Calu3 (cell line): ENCODE results near the gene MFSD1. TPM values are rescaled to one million over a fixed set of nuclear protein-coding genes. Genes with fewer than 3 reads are reported as not detected.

ENCODE experiments used
- BruUV-seq: library from RNA; stranded (reverse); fragments of 400-500 nt; replicated peaks from 2 replicates; lab custom pipeline; 2021; lab: Mats Ljungman, UMichigan
- CTCF ChIA-PET: fragments of 300-600 bp; sonication (Branson Sonifier 250); formaldehyde crosslinking; loops from one replicate; lab custom pipeline; 2022; ENCODE audit warnings: antibody characterized with exemption; lab: Charles Lee
- DNase-seq: peaks from one replicate; pipeline ENCODE4 v3.0.0; 2022
- H3K27ac Mint-ChIP-seq: one replicate; pipeline ENCODE4 v1.8.0; 2022; ENCODE audit warnings: mixed read lengths; ENCODE audit not compliant: unreplicated experiment
- H3K27me3 Mint-ChIP-seq: one replicate; pipeline ENCODE4 v1.8.0; 2022; ENCODE audit warnings: mixed read lengths; ENCODE audit not compliant: unreplicated experiment
- H3K36me3 Mint-ChIP-seq: one replicate; pipeline ENCODE4 v1.8.0; 2022; ENCODE audit warnings: mild to moderate bottlenecking, moderate library complexity, mixed read lengths; ENCODE audit not compliant: insufficient read depth, unreplicated experiment
- H3K4me1 Mint-ChIP-seq: one replicate; pipeline ENCODE4 v1.8.0; 2022; ENCODE audit warnings: mild to moderate bottlenecking, low read depth, mixed read lengths; ENCODE audit not compliant: unreplicated experiment
- H3K4me3 Mint-ChIP-seq: one replicate; pipeline ENCODE4 v1.8.0; 2022; ENCODE audit warnings: mild to moderate bottlenecking, low read depth, moderate library complexity, mixed read lengths; ENCODE audit not compliant: unreplicated experiment
- H3K9me3 Mint-ChIP-seq: one replicate; pipeline ENCODE4 v1.8.0; 2022; ENCODE audit warnings: low read depth, mixed read lengths; ENCODE audit not compliant: unreplicated experiment
- intact Hi-C: fragments of 100-400 bp; cut with micrococcal nuclease; formaldehyde crosslinking; loops from one replicate; pipeline ENCODE4 v1.10.0; 2022; ENCODE audit not compliant: unreplicated experiment
- total RNA-seq: library from RNA; stranded (reverse); gene quantifications from 2 replicates; pipeline ENCODE4 v1.2.3, GENCODE V29; 2022
- TF ChIP-seq, protein P1 (sequence below): fragments of 200-600 bp; IDR thresholded peaks from one replicate; pipeline ENCODE4 v1.8.0; 2022; ENCODE audit warnings: antibody characterized with exemption; ENCODE audit not compliant: unreplicated experiment

Gene MFSD1
- total RNA-seq, 1 experiment from 2014 or later, result 95.8 TPM

DNA sequence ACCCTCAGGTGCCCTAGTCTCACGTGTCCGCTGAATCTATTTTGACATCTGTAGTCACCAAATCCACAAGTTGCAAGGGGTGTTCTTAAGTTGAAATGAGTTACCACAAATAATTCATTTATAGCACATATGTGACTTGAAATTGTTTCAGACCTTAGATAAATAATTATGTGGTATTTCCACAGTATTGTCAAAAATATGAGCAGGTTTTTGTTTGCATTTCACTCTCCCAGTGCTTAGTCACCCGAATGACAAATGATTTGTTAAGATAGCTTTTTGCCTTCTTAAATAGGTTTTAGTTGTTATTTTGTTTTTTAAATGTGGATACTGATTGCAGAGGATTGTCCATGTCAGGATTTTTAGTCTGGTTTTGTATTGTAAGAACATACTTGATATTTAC is 2.6 kb downstream of the MFSD1 start:
- Mint-ChIP-seq H3K27ac (no peak overlapping the region), H3K36me3 (peaks cover 20% of the 10 kb centered on the region), H3K4me1 (peaks cover 28% of the 10 kb centered on the region), H3K4me3 (no peak overlapping the region), H3K9me3 (no peaks in the 10 kb centered on the region), H3K27me3 (no peaks in the 10 kb centered on the region)
- no peak for DNase-seq
- CTCF ChIA-PET, result interaction anchor here (1.0 kb wide), 1 partner anchor 13 kb away, joined by 3 read pairs; no protein-coding TSS in a partner anchor
- TF ChIP-seq, protein P1, sequence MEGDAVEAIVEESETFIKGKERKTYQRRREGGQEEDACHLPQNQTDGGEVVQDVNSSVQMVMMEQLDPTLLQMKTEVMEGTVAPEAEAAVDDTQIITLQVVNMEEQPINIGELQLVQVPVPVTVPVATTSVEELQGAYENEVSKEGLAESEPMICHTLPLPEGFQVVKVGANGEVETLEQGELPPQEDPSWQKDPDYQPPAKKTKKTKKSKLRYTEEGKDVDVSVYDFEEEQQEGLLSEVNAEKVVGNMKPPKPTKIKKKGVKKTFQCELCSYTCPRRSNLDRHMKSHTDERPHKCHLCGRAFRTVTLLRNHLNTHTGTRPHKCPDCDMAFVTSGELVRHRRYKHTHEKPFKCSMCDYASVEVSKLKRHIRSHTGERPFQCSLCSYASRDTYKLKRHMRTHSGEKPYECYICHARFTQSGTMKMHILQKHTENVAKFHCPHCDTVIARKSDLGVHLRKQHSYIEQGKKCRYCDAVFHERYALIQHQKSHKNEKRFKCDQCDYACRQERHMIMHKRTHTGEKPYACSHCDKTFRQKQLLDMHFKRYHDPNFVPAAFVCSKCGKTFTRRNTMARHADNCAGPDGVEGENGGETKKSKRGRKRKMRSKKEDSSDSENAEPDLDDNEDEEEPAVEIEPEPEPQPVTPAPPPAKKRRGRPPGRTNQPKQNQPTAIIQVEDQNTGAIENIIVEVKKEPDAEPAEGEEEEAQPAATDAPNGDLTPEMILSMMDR, result no peak
- no TSS peak for BruUV-seq
- intact Hi-C loops, result no loop called here

DNA sequence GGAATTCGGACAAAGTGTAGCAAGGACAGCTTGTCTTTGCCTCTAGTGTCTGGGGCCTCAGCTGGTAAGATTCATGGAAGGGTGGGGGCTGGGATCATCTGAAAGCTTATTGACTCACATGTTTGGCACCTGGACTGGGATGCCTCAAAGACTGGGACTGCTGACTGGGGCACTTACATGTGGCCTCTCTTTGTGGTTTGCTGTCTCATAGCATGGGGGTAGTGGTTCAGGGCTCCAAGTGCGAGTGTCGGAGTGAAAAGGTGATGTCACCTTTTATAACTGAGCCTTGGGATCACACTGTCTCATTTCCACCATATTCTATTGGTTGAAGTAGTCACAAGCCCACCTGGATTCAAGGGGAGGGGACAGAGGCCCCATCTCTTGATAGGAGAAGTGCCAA is 6.8 kb downstream of the MFSD1 start:
- H3K27ac Mint-ChIP-seq, result no peak overlapping the region
- TF ChIP-seq, protein P1, result no peak
- no peaks in the 10 kb centered on the region for H3K36me3 Mint-ChIP-seq
- no peaks in the 10 kb centered on the region for H3K9me3 Mint-ChIP-seq
- DNase-seq, result no peak
- intact Hi-C loops, result no loop called here
- H3K4me3 Mint-ChIP-seq, result no peak overlapping the region
- CTCF ChIA-PET, result interaction anchor here (0.7 to 0.8 kb wide), 2 partner anchors 657 to 923 kb away, joined by 3 to 8 read pairs; no protein-coding TSS in a partner anchor
- H3K4me1 Mint-ChIP-seq, result peaks cover 6% of the 10 kb centered on the region
- no peaks in the 10 kb centered on the region for H3K27me3 Mint-ChIP-seq
- BruUV-seq, result no TSS peak

DNA sequence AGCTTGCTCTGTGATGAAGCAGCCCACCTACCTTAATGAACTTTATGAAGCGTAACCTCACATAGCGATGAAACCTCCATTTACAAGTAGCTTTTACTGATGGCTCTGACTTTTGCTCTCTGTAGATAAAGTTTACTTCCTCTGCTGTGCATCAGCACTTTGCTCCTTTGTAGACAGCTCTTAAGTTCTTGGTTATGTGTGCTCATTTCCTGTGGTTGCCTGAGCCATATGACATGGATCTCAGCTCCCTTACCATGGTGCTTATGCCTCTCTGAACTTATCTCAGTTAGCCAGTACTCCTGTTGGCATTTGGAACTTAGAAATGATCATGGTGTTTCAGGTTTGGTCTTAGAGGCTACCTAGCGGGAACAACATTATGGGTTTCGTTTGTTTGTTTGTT is 7.8 kb downstream of the MFSD1 start:
- Mint-ChIP-seq H3K27me3 (no peaks in the 10 kb centered on the region), H3K9me3 (no peaks in the 10 kb centered on the region), H3K36me3 (no peaks in the 10 kb centered on the region), H3K4me3 (no peak overlapping the region), H3K27ac (no peak overlapping the region), H3K4me1 (peaks cover 2% of the 10 kb centered on the region)
- CTCF ChIA-PET, result interaction anchor here (0.5 kb wide), 1 partner anchor 1319 kb away, joined by 3 read pairs; no protein-coding TSS in a partner anchor
- intact Hi-C loops, result no loop called here
- BruUV-seq, result no TSS peak
- DNase-seq, result no peak
- TF ChIP-seq, protein P1, result no peak

GRCh38 chr3:158810823-158811724 is 9.2 kb downstream of the MFSD1 start:
- DNase-seq, result no peak
- CTCF ChIA-PET, result interaction anchor here (0.7 kb wide), 1 partner anchor 241 kb away, joined by 3 read pairs; no protein-coding TSS in a partner anchor
- no TSS peak for BruUV-seq
- Mint-ChIP-seq H3K4me3 (no peak overlapping the region), H3K27me3 (no peaks in the 10 kb centered on the region), H3K4me1 (no peaks in the 10 kb centered on the region), H3K27ac (no peak overlapping the region), H3K9me3 (no peaks in the 10 kb centered on the region), H3K36me3 (no peaks in the 10 kb centered on the region)
- TF ChIP-seq, protein P1, result no peak
- intact Hi-C loops, result no loop called here
